ENCODE data around the gene HOOK1. TPM values are rescaled to one million over a fixed set of nuclear protein-coding genes. Genes with fewer than 3 reads are reported as not detected.
"Not testable (repeated sequence)": the region's sequence is repeated elsewhere in the genome, so short reads cannot be mapped to it uniquely, and the experiment has no call there.

HOOK1 gene
- polyA plus RNA-seq, 3 donors: 68.5 to 84.2 (median 76.2) TPM

DNA sequence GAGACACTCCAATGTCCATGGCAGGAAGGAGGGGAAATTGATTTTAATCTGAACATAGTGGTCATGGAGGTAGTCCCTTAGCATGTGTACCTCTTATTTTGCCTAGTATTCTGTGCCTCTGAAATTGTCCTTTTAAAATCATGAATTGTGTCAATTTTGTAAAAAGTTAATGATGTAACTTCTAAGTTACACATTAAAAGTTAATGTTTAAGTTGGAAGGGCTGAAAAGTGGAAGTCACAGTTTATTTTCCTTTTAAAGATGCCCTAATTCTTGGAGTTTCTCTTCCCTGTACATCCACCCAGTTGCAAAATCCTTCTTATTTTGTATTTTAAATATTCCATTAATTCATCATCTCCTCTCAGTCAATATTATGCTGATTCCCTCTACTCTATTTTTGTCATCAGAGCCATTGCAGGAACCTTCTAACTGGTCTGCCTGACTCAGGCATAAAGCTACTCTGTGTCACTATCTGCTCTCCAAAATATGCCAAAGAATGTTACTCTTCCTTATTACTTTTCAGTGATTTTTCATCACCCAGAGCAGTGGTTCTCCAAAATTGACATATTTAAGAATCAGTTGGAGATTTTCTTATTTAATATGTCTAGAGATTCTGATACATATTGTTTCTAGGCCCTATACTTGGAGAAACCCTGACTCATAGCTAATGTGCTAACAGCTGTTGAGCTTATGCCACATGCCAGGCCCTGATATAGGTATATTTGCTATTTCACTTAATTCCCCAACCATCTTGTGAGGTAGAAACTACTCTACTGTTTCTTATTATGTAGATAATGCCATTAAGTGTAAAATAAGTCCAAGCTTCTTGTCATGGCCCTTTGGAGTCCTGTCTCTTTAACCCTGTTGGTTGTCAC is 5.1 kb downstream of the HOOK1 start:
- DNase-seq (ENCODE audit: low read depth in 3 of 3, low spot score in 2 of 3): no peak

DNA sequence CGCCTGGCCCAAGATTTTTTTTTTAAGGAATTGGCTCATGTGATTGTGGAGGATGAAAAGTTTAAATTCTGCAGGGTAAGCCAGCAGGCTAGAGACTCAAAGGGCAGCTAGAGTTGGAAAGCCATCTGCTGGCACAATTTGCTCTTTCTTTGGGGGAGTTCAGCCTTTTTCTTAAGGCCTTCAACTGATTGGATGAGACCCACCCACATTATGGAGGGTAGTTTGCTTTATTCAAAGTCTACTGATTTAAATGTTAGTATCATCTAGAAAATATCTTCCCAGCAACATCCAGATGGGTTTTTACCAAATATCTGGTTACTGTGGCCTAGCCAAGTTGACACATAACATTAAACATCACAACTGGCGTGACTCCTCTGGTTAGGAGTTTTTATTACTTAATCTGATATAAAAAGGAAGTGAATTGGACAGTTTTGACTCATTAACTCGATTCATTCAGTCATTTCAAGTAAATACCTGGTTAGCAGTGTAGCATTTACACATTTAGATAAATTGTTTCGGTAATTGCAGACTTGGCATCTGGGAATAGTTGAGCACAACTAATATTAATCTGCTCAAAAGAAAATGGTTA is 12.4 kb downstream of the HOOK1 start:
- DNase-seq (ENCODE audit: low read depth in 3 of 3, low spot score in 2 of 3): no peak

DNA sequence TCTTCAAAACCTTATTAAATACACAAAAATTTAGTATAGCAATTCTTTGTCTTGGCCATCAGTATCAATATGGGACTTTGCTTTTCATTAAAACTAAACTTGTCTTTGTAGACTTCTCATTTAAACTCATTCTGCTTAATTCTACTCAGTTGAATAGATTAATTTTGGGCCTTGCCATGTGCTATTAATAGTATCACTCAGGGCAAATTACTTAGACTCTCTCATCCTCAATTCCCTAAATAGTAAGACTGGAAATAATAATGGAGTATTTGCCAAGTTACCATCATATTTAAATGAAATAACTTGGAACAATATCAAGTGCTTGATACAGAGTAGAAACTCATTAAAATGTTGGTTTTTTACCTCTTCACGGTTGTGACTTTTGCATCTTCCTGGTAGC is 13.4 kb downstream of the HOOK1 start:
- no peak for DNase-seq (ENCODE audit: low read depth in 3 of 3, low spot score in 2 of 3)

GRCh38 chr1:59831529-59831928 is 16.8 kb downstream of the HOOK1 start:
- no peak for DNase-seq (ENCODE audit: low read depth in 3 of 3, low spot score in 2 of 3)

DNA sequence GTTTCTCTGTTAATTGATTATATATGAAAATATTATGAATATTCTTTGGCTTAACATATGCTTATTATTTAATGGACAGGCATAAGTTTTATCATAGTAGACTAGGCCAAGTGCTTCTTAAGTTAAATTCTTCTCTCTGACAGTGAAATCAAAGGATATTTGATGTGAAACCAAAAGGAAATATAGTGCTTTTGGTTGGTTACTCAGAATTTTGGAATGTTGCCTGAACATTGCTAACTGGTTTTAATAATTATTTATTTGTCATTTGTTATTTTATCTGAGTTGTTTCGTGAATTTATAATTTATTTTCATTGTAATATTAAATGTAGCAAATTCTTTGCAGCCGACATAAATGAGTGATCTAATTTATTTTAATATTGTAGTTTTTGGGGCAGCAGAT is 18.3 kb downstream of the HOOK1 start:
- no peak for DNase-seq (ENCODE audit: low read depth in 3 of 3, low spot score in 2 of 3)

DNA sequence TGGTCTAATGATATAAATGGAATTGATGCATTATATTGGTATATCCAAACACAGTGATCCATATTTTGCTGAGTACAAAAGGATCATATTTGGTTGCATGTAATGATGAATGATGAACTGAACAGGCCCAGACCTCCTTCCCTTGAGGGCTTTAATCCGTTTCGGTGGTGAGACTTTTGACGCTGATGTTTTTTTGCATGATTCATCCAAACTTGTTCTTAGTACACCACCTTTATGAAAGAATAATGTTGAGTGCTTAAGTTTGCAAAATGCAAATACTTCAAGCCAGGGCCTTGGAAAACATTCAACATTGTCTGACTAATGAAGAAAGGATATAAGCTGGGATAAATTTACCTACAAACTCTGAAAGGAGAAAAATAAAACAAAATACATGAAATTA is 19.2 kb downstream of the HOOK1 start:
- DNase-seq (ENCODE audit: low read depth in 3 of 3, low spot score in 2 of 3): no peak

GRCh38 chr1:59837857-59838256 is 23.1 kb downstream of the HOOK1 start:
- not testable (repeated sequence) for DNase-seq (ENCODE audit: low read depth in 3 of 3, low spot score in 2 of 3)

DNA sequence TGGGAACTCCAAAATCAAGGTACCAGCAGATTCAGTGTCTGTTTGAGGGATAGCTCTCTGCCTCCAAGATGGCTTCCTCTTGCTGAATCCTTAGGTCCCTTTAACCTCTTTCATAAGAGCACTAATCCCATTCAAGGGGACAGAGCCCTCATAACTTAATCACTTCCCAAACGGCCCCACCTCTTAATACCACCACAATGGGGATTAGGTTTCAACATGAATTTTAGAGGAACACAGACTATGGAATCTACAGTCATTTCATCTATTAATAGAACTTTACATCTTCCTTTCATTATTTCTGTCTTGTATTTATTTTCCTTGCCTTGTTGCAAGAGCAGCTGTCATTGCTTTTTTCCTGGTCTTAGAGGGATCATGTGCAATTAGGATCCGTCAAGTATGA is 30.3 kb downstream of the HOOK1 start:
- DNase-seq (ENCODE audit: low read depth in 3 of 3, low spot score in 2 of 3): no peak

GRCh38 chr1:59846209-59846894 is 31.6 kb downstream of the HOOK1 start:
- no peak for DNase-seq (ENCODE audit: low read depth in 3 of 3, low spot score in 2 of 3)

GRCh38 chr1:59846895-59847282 is 32.1 kb downstream of the HOOK1 start:
- DNase-seq (ENCODE audit: low read depth in 3 of 3, low spot score in 2 of 3): no peak

DNA sequence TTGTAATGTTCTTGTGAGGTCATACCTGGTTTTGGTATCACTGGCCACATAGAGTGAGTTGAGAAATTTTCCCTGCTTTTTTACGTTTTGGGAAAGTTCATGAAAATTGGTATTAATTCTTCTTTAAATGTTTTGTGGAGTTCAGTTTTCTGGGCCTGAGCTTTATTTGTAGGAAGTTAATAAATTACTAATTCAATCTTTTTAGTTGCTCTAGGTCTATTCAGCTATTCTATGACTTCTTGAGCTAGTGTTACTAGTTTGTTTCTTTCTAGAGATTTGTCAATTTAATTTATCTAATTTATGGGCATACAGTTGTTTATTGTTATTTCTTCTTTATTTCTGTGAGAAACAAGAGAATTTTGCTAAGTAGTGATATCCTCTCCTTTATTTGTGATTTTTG is 37.4 kb downstream of the HOOK1 start:
- no peak for DNase-seq (ENCODE audit: low read depth in 3 of 3, low spot score in 2 of 3)

DNA sequence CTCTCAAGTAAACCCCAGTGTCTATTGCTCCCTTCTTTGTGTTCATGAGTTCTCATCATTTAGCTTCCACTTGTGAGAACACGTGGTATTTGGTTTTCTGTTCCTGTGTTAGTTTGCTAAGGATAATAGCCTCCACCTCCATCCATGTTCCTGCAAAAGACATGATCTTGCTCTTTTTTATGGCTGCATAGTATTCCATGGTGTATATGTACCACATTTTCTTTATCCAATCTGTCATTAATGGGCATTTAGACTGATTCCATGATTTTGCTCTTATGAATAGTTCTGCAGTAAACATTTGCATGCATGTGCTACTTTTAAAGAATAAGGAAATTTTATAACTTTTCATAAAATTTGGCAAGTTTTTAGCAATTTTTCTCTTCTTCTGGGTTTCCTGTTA is 40.5 kb downstream of the HOOK1 start:
- not testable (repeated sequence) for DNase-seq (ENCODE audit: low read depth in 3 of 3, low spot score in 2 of 3)

- DNase-seq (ENCODE audit: low read depth in 3 of 3, low spot score in 2 of 3): no peak
Measured at GRCh38 chr1:59856725-59857338, 42.1 kb downstream of the HOOK1 start.

DNA sequence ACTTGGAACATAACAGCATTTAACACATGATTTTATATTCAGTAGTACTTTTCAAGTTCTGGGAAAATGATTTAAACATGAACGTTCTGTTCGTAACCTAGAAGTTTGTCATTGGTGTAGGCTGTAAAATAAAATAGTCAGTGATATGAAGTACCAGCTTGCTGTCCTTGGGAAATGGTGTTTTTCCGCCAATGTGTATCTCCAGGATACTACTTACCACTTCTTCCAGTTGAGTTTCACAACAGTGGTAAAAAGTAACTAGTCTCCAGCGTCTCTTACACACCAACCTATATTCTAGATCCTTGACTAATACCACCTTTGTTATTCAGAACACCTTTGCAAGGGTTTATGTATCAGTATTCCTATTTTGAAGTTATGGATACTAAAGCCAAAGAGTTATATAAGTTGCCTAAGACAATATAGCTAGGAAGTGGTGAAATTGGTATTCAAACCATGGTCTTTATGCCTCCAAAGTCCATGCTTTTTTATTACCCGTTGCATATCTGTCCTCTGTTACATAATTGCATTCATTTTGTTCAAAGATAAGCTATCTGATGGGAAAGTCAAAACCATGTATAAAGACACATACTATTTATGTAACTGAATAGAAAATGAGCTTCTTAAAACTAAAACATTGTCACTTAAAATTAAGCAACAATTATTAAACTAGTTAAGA is 43.1 kb downstream of the HOOK1 start:
- DNase-seq (ENCODE audit: low read depth in 3 of 3, low spot score in 2 of 3): no peak

GRCh38 chr1:59866462-59866861 is 51.7 kb downstream of the HOOK1 start:
- no peak for DNase-seq (ENCODE audit: low read depth in 3 of 3, low spot score in 2 of 3)

DNA sequence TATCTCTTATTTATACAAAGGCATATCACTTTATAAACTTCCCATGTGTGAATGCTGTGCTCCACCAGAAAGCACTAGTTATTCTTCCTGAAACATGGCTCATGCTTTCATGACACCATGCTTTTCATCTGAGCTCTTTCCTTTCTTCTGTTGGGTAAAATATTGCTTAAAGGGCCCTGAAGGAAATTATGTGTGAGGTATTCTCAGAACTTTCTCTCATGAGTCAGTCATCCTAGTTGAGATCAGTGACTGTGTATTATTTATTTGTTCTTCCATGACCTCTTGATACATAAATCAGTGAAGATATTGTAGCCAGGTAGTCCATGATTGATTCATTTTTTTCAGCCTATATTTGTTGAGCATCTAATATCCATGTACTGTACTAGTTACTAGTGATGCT is 57.0 kb downstream of the HOOK1 start:
- no peak for DNase-seq (ENCODE audit: low read depth in 3 of 3, low spot score in 2 of 3)

- DNase-seq (ENCODE audit: low read depth in 3 of 3, low spot score in 2 of 3): no peak
Measured at GRCh38 chr1:59877108-59877682, 62.4 kb downstream of the HOOK1 start.

DNA sequence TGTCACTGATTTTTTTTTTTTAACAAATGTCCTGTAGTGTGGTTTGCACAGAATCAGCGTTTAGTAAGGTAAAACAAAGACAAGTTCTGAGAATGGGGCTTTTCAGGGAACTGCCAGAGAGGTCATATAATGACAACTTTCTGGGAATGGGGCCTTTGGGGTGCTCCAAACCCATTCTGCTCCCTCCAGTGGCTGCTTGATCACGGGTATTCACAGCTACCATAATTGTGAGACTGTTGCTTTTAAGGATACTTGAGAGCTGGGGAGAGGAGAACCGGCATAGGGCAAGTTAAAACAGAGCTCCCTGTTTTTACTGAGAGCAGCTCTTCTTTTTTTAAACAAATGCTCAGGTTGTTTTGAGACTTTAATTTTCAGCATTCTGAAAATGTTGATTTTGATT is 63.6 kb downstream of the HOOK1 start:
- DNase-seq (ENCODE audit: low read depth in 3 of 3, low spot score in 2 of 3): no peak

- DNase-seq (ENCODE audit: low read depth in 3 of 3, low spot score in 2 of 3): peak; percentile 38 to 60 (median 55)
Measured at GRCh38 chr1:59879574-59879973, 64.8 kb downstream of the HOOK1 start.

GRCh38 chr1:59879996-59880505 is 65.3 kb downstream of the HOOK1 start:
- DNase-seq (ENCODE audit: low read depth in 3 of 3, low spot score in 2 of 3): no peak
